Nephron (organoid): ENCODE measurements around the gene SLMAP.

ENCODE experiments used
- H3K27ac Mint-ChIP-seq, 3 experiments: 2 replicates each; pipeline ENCODE4 v1.8.0; 2020; ENCODE audit warnings: mixed read lengths in 3 of 3, mild to moderate bottlenecking in 2 of 3, moderate library complexity in 1 of 3
- H3K27me3 Mint-ChIP-seq: 2 replicates; pipeline ENCODE4 v1.8.0; 2021; ENCODE audit warnings: low read depth, mild to moderate bottlenecking, moderate library complexity, mixed read lengths
- H3K36me3 Mint-ChIP-seq: 2 replicates; pipeline ENCODE4 v1.8.0; 2020; ENCODE audit warnings: low read depth, mixed read lengths
- H3K4me1 Mint-ChIP-seq: 2 replicates; pipeline ENCODE4 v1.8.0; 2020; ENCODE audit warnings: mixed read lengths
- H3K4me3 Mint-ChIP-seq, 3 experiments: 2 replicates each; pipeline ENCODE4 v1.8.0; 2020; ENCODE audit warnings: mild to moderate bottlenecking in 3 of 3, mixed read lengths in 3 of 3, moderate library complexity in 2 of 3
- H3K9me3 Mint-ChIP-seq: 2 replicates; pipeline ENCODE4 v1.8.0; 2020; ENCODE audit warnings: mixed read lengths
- CTCF ChIP-seq, 3 experiments: fragments of 200-600 bp; sonication (generic); IDR thresholded peaks; one replicate each; pipeline ENCODE4 v1.5.0; 2021; ENCODE audit warnings: antibody characterized with exemption in 3 of 3; ENCODE audit not compliant: unreplicated experiment in 3 of 3

The SLMAP gene

GRCh38 chr3:57755741-57756527, at the start of gene SLMAP:
Gene SLMAP, plus strand, starts transcription at chr3:57756309. Its CDS starts 1,343 bp downstream, at chr3:57757652.
- Mint-ChIP-seq H3K36me3 (peaks cover 12% of the 10 kb centered on the region), H3K9me3 (no peaks in the 10 kb centered on the region), H3K27ac (peak within 1 kb of the TSS; percentile 98 to 99 (median 99)), H3K27me3 (no peaks in the 10 kb centered on the region), H3K4me1 (peaks cover 20% of the 10 kb centered on the region), H3K4me3 (peak within 1 kb of the TSS; percentile 98 to 100 (median 99))
- no peak for TF ChIP-seq CTCF (IDR thresholded peaks at IDR 0.05; ENCODE audit: unreplicated experiment in 3 of 3)

GRCh38 chr3:57706462-57706861, 49.6 kb upstream of the SLMAP start:
- no peak for TF ChIP-seq CTCF (IDR thresholded peaks at IDR 0.05; ENCODE audit: unreplicated experiment in 3 of 3)
- H3K27me3 Mint-ChIP-seq: no peaks in the 10 kb centered on the region
- H3K4me1 Mint-ChIP-seq: no peaks in the 10 kb centered on the region
- no peak overlapping the region for H3K27ac Mint-ChIP-seq
- H3K9me3 Mint-ChIP-seq: peaks cover 5% of the 10 kb centered on the region
- no peaks in the 10 kb centered on the region for H3K36me3 Mint-ChIP-seq
- H3K4me3 Mint-ChIP-seq: no peak overlapping the region

GRCh38 chr3:57709031-57709430, 47.1 kb upstream of the SLMAP start:
- Mint-ChIP-seq H3K4me3 (no peak overlapping the region), H3K4me1 (no peaks in the 10 kb centered on the region), H3K27me3 (no peaks in the 10 kb centered on the region), H3K36me3 (no peaks in the 10 kb centered on the region), H3K9me3 (peaks cover 5% of the 10 kb centered on the region), H3K27ac (peak overlapping the region in 1 of 3 experiments; percentile 80)
- no peak for TF ChIP-seq CTCF (IDR thresholded peaks at IDR 0.05; ENCODE audit: unreplicated experiment in 3 of 3)

GRCh38 chr3:57709559-57709958, 46.5 kb upstream of the SLMAP start:
- TF ChIP-seq CTCF (IDR thresholded peaks at IDR 0.05; ENCODE audit: unreplicated experiment in 3 of 3): no peak
- Mint-ChIP-seq H3K4me1 (no peaks in the 10 kb centered on the region), H3K27me3 (no peaks in the 10 kb centered on the region), H3K36me3 (no peaks in the 10 kb centered on the region), H3K9me3 (peaks cover 5% of the 10 kb centered on the region), H3K27ac (peak overlapping the region in 2 of 3 experiments; percentile 74 to 80), H3K4me3 (no peak overlapping the region)

- Mint-ChIP-seq H3K4me1 (no peaks in the 10 kb centered on the region), H3K27me3 (no peaks in the 10 kb centered on the region), H3K9me3 (no peaks in the 10 kb centered on the region), H3K27ac (no peak overlapping the region), H3K36me3 (no peaks in the 10 kb centered on the region), H3K4me3 (no peak overlapping the region)
- TF ChIP-seq CTCF (IDR thresholded peaks at IDR 0.05; ENCODE audit: unreplicated experiment in 3 of 3): no peak
Measured at GRCh38 chr3:57715686-57716085, 40.4 kb upstream of the SLMAP start.
